ENCODE measurements around the gene OLFML1. TPM values are rescaled to one million over a fixed set of nuclear protein-coding genes. Genes with fewer than 3 reads are reported as not detected.

Gene OLFML1
- total and polyA plus RNA-seq, 10 of the 15 experiments (the other 5 are each of a cell fraction or from before 2014, with no cell fraction given) = 0.04 to 0.71 (median 0.21) TPM; not detected in 6

DNA sequence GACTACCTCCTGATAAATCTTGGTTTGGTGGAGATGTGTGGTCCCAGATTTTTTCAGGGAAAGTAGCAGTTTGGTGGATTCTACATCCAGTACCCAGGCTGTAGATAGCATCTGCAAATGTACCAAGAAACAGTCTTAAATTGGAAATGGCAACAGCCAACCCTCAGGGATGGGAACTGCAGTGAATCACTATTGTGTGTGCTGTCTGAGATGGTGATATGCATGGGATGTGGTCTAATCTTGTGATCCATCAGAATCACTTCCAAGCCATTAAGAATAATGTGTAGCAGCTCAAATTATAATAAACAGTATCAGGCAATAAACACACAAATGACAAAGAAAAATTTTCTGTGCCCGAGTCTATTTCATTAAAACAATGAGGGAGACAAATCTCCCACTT, 3.4 kb downstream of the OLFML1 start:
- RAD21 ChIA-PET (ENCODE audit: unreplicated experiment) = no interaction called here
- POLR2A ChIA-PET = no interaction called here
- whole genome bisulfite sequencing (ENCODE audit: insufficient coverage, insufficient replicate concordance, low lambda C conversion rate, missing lambda C conversion rate) = 96% methylated on average over 1 of the region's 1 CpG
- Histone ChIP-seq H3K4me1 (ENCODE audit: control insufficient read depth, insufficient read depth, low read length) (no peaks in the 10 kb centered on the region), H3K36me3 (ENCODE audit: control insufficient read depth in 2 of 2, insufficient read depth in 2 of 2, low read length in 1 of 2) (no peaks in the 10 kb centered on the region), H3K79me2 (ENCODE audit: control insufficient read depth, insufficient read depth, low read length) (no peaks in the 10 kb centered on the region), H3K9ac (ENCODE audit: control insufficient read depth, insufficient read depth, low read length) (no peak overlapping the region), H2AFZ (ENCODE audit: control insufficient read depth, low read depth, low read length) (no peak overlapping the region), H3K27ac (ENCODE audit: control insufficient read depth, insufficient read depth) (no peak overlapping the region), H3K4me2 (ENCODE audit: control insufficient read depth, insufficient read depth) (no peak overlapping the region), H4K20me1 (ENCODE audit: control insufficient read depth, insufficient read depth) (no peaks in the 10 kb centered on the region), H3K4me3 (no peak overlapping the region), H3K9me3 (replicated peaks; ENCODE audit: control insufficient read depth, insufficient read depth, low read length) (no peaks in the 10 kb centered on the region), H3K27me3 (replicated peaks in 1 of 2; ENCODE audit: control insufficient read depth in 2 of 2, insufficient read depth in 2 of 2, low read length in 1 of 2) (no peaks in the 10 kb centered on the region)
- BruUV-seq (replicated peaks) = no TSS peak
- intact Hi-C loops (cut with micrococcal nuclease; ENCODE audit: unreplicated experiment) = no loop called here
- ATAC-seq (no peak), DNase-seq (ENCODE audit: low read depth, low spot score) (no peak), FAIRE-seq (no peak)
- CTCF ChIA-PET = interaction anchor here (0.9 kb wide), 1 partner anchor 26 kb away, joined by 3 read pairs; no protein-coding TSS in a partner anchor
- in situ Hi-C loops (cut with MboI) = no loop called here
- SMC1A ChIA-PET (ENCODE audit: uncharacterized antibody, unreplicated experiment) = no interaction called here
- TF ChIP-seq YY1 (IDR thresholded peaks at IDR 0.05; ENCODE audit: low read depth, low read length) = no peak
- TF ChIP-seq SPI1 (IDR thresholded peaks at IDR 0.05; ENCODE audit: borderline replicate concordance, insufficient read depth, low read depth, low read length) = no peak
- TF ChIP-seq STAT1 (conservative IDR thresholded peaks at IDR 0.05) = no peak
- TF ChIP-seq MTA2 (IDR thresholded peaks at IDR 0.05; ENCODE audit: low read depth) = no peak
- no peak for TF ChIP-seq POLR2AphosphoS5 (IDR thresholded peaks at IDR 0.05; ENCODE audit: low read length)
- TF ChIP-seq MYC (IDR thresholded peaks at IDR 0.05; ENCODE audit: insufficient read depth, insufficient read length, insufficient replicate concordance, low read length, severe bottlenecking) = no peak
- TF ChIP-seq, protein P1, sequence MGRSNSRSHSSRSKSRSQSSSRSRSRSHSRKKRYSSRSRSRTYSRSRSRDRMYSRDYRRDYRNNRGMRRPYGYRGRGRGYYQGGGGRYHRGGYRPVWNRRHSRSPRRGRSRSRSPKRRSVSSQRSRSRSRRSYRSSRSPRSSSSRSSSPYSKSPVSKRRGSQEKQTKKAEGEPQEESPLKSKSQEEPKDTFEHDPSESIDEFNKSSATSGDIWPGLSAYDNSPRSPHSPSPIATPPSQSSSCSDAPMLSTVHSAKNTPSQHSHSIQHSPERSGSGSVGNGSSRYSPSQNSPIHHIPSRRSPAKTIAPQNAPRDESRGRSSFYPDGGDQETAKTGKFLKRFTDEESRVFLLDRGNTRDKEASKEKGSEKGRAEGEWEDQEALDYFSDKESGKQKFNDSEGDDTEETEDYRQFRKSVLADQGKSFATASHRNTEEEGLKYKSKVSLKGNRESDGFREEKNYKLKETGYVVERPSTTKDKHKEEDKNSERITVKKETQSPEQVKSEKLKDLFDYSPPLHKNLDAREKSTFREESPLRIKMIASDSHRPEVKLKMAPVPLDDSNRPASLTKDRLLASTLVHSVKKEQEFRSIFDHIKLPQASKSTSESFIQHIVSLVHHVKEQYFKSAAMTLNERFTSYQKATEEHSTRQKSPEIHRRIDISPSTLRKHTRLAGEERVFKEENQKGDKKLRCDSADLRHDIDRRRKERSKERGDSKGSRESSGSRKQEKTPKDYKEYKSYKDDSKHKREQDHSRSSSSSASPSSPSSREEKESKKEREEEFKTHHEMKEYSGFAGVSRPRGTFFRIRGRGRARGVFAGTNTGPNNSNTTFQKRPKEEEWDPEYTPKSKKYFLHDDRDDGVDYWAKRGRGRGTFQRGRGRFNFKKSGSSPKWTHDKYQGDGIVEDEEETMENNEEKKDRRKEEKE (IDR thresholded peaks at IDR 0.05) = no peak
- TF ChIP-seq NR2F1 (conservative IDR thresholded peaks at IDR 0.05) = no peak
- TF ChIP-seq RAD21 (IDR thresholded peaks at IDR 0.05; ENCODE audit: insufficient read depth, low read depth, low read length) = no peak
- TF ChIP-seq, protein P2, sequence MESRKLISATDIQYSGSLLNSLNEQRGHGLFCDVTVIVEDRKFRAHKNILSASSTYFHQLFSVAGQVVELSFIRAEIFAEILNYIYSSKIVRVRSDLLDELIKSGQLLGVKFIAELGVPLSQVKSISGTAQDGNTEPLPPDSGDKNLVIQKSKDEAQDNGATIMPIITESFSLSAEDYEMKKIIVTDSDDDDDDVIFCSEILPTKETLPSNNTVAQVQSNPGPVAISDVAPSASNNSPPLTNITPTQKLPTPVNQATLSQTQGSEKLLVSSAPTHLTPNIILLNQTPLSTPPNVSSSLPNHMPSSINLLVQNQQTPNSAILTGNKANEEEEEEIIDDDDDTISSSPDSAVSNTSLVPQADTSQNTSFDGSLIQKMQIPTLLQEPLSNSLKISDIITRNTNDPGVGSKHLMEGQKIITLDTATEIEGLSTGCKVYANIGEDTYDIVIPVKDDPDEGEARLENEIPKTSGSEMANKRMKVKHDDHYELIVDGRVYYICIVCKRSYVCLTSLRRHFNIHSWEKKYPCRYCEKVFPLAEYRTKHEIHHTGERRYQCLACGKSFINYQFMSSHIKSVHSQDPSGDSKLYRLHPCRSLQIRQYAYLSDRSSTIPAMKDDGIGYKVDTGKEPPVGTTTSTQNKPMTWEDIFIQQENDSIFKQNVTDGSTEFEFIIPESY (IDR thresholded peaks at IDR 0.05) = no peak
- TF ChIP-seq TBL1XR1 (IDR thresholded peaks at IDR 0.05; ENCODE audit: low read depth, low read length) = no peak
- TF ChIP-seq, protein P3, sequence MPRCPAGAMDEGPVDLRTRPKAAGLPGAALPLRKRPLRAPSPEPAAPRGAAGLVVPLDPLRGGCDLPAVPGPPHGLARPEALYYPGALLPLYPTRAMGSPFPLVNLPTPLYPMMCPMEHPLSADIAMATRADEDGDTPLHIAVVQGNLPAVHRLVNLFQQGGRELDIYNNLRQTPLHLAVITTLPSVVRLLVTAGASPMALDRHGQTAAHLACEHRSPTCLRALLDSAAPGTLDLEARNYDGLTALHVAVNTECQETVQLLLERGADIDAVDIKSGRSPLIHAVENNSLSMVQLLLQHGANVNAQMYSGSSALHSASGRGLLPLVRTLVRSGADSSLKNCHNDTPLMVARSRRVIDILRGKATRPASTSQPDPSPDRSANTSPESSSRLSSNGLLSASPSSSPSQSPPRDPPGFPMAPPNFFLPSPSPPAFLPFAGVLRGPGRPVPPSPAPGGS (IDR thresholded peaks at IDR 0.05; ENCODE audit: borderline replicate concordance, insufficient read depth, low read depth, low read length, poor library complexity, severe bottlenecking) = no peak
- TF ChIP-seq, protein P4, sequence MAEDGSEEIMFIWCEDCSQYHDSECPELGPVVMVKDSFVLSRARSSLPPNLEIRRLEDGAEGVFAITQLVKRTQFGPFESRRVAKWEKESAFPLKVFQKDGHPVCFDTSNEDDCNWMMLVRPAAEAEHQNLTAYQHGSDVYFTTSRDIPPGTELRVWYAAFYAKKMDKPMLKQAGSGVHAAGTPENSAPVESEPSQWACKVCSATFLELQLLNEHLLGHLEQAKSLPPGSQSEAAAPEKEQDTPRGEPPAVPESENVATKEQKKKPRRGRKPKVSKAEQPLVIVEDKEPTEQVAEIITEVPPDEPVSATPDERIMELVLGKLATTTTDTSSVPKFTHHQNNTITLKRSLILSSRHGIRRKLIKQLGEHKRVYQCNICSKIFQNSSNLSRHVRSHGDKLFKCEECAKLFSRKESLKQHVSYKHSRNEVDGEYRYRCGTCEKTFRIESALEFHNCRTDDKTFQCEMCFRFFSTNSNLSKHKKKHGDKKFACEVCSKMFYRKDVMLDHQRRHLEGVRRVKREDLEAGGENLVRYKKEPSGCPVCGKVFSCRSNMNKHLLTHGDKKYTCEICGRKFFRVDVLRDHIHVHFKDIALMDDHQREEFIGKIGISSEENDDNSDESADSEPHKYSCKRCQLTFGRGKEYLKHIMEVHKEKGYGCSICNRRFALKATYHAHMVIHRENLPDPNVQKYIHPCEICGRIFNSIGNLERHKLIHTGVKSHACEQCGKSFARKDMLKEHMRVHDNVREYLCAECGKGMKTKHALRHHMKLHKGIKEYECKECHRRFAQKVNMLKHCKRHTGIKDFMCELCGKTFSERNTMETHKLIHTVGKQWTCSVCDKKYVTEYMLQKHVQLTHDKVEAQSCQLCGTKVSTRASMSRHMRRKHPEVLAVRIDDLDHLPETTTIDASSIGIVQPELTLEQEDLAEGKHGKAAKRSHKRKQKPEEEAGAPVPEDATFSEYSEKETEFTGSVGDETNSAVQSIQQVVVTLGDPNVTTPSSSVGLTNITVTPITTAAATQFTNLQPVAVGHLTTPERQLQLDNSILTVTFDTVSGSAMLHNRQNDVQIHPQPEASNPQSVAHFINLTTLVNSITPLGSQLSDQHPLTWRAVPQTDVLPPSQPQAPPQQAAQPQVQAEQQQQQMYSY (CRISPR knock-in tag; IDR thresholded peaks at IDR 0.05) = no peak
- TF ChIP-seq FOXM1 (IDR thresholded peaks at IDR 0.05; ENCODE audit: low read depth, low read length) = no peak
- TF ChIP-seq CHD4 (IDR thresholded peaks at IDR 0.05) = no peak
